OCI-LY3 (cell line): ENCODE measurements around the gene CYP11A1.

Source experiments
- EZH2phosphoT487 ChIP-seq: fragments of 200-600 bp; shearing (Covaris generic); IDR thresholded peaks from 2 replicates; pipeline ENCODE4 v1.6.1; 2018; ENCODE audit warnings: antibody characterized with exemption, mixed run types, low read depth
- TF ChIP-seq, protein P1 (sequence below): fragments of 200-600, 300-600 bp; sonication (generic); IDR thresholded peaks from 2 replicates; pipeline ENCODE4 v1.5.1; 2014; ENCODE audit warnings: antibody characterized with exemption, low read length, low read depth

GRCh38 chr15:74318376-74319137, 48.9 kb downstream of the CYP11A1 start:
- TF ChIP-seq, protein P1, sequence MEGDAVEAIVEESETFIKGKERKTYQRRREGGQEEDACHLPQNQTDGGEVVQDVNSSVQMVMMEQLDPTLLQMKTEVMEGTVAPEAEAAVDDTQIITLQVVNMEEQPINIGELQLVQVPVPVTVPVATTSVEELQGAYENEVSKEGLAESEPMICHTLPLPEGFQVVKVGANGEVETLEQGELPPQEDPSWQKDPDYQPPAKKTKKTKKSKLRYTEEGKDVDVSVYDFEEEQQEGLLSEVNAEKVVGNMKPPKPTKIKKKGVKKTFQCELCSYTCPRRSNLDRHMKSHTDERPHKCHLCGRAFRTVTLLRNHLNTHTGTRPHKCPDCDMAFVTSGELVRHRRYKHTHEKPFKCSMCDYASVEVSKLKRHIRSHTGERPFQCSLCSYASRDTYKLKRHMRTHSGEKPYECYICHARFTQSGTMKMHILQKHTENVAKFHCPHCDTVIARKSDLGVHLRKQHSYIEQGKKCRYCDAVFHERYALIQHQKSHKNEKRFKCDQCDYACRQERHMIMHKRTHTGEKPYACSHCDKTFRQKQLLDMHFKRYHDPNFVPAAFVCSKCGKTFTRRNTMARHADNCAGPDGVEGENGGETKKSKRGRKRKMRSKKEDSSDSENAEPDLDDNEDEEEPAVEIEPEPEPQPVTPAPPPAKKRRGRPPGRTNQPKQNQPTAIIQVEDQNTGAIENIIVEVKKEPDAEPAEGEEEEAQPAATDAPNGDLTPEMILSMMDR = no peak
- no peak for TF ChIP-seq EZH2phosphoT487
